Vagina (tissue), 2 donors: Measurements from ENCODE around the gene SNX1. TPM values are rescaled to one million over a fixed set of nuclear protein-coding genes. Genes with fewer than 3 reads are reported as not detected.

Source experiments
- DNase-seq, 2 donors: peaks; one replicate each; pipeline ENCODE4 v3.0.0-alpha.2; 2017; ENCODE audit errors: extremely low spot score in 2 of 2
- H3K27ac ChIP-seq: fragments of 200-600 bp; sonication (generic); one replicate; pipeline ENCODE4 v1.5.1; 2019
- H3K27me3 ChIP-seq: fragments of 200-600 bp; sonication (generic); one replicate; pipeline ENCODE4 v1.5.1; 2019
- H3K36me3 ChIP-seq, 2 donors: fragments of 200-600 bp; sonication (generic); one replicate each; pipeline ENCODE4 v1.5.1; 2017 to 2019
- H3K4me1 ChIP-seq: fragments of 200-600 bp; sonication (generic); one replicate; pipeline ENCODE4 v1.5.1; 2019
- H3K4me3 ChIP-seq, 2 donors: fragments of 200-600 bp; sonication (generic); 1 replicate in 1 of 2; 2 replicates in 1 of 2; pipeline ENCODE4 v1.5.1; 2016 to 2019
- H3K9me3 ChIP-seq: fragments of 200-600 bp; sonication (generic); one replicate; pipeline ENCODE4 v1.5.1; 2019
- POLR2A ChIP-seq, 2 donors: fragments of 450-650 bp; IDR thresholded peaks; one replicate each; pipeline ENCODE4 v1.6.1; 2017; ENCODE audit warnings: antibody characterized with exemption in 2 of 2, mild to moderate bottlenecking in 2 of 2, moderate library complexity in 2 of 2
- POLR2AphosphoS5 ChIP-seq, 2 donors: sonication (generic); formaldehyde crosslinking; IDR thresholded peaks; one replicate each; pipeline ENCODE4 v1.9.0; 2017; ENCODE audit warnings: antibody characterized with exemption in 2 of 2, mild to moderate bottlenecking in 2 of 2, low read depth in 1 of 2; ENCODE audit not compliant: insufficient read depth in 1 of 2
- intact Hi-C: fragments of 100-400 bp; cut with DNase I; formaldehyde crosslinking; loops from one replicate; pipeline ENCODE4 v1.15.1; 2023
- total RNA-seq: library from RNA; depleted of rRNA; stranded (reverse); fragments of >200 nt; gene quantifications from one replicate; pipeline ENCODE4 v1.2.3, GENCODE V29; 2016
- TF ChIP-seq, protein P1 (sequence below), 3 experiments: fragments of 450-650 bp in 2 of 3; fragments of 200-600 bp in 1 of 3; sonication (generic) in 1 of 3; IDR thresholded peaks; one replicate each; pipeline ENCODE4 v1.5.1; 2017 to 2019; ENCODE audit warnings: antibody characterized with exemption in 3 of 3, mild to moderate bottlenecking in 2 of 3, moderate library complexity in 2 of 3

SNX1 gene
- total RNA-seq, 1 donor from 2014 or later: 92.8 TPM

DNA sequence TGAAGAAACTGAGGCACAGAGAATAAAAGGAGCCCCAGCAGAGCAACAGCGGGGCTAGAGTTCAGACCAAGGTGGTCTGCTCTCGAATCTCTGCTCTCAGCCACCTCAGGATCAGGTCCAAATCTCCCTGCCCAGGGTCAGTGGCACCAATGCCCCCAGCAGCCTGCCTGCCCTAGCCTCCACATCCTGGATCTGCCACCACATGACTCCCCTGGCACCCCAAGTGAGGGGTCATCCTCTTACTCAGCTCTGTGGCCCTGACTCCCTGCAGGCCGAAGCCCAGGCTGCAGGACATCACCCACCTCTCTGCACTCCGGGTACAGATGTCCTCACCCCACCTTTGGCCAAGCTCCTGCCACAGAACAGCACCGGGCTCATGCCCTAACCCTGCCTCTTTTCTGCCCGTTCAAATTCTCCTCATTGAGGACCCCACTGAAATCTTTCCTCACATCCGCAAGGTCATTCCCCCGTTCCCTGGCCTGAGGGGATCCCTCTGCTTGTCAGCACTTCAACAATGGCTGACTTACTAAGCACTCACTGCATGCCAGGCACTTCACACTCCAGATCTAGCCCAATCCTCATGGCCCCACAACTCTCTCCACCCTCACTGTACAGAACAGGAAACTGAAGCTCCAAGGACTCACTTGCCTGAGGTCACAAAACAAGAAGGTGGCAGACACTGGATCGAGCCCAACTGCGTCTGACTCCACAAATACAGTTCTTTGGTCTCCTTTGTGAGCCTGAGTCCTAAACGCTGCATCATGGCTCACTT, 62.8 kb downstream of the SNX1 start:
- DNase-seq: no peak
- no peaks in the 10 kb centered on the region for H3K27me3 ChIP-seq
- peaks cover 0 to 67% of the 10 kb centered on the region in 2 donors for H3K36me3 ChIP-seq
- peaks cover 51% of the 10 kb centered on the region for H3K4me1 ChIP-seq
- H3K27ac ChIP-seq: no peak overlapping the region
- TF ChIP-seq POLR2A (IDR thresholded peaks at IDR 0.05): no peak
- H3K4me3 ChIP-seq: no peak overlapping the region
- no peaks in the 10 kb centered on the region for H3K9me3 ChIP-seq
- intact Hi-C loops: loop anchor here (10.0 kb wide), 1 partner anchor 64 kb away; the partner anchor contains the start of genes CIAO2A and SNX1

DNA sequence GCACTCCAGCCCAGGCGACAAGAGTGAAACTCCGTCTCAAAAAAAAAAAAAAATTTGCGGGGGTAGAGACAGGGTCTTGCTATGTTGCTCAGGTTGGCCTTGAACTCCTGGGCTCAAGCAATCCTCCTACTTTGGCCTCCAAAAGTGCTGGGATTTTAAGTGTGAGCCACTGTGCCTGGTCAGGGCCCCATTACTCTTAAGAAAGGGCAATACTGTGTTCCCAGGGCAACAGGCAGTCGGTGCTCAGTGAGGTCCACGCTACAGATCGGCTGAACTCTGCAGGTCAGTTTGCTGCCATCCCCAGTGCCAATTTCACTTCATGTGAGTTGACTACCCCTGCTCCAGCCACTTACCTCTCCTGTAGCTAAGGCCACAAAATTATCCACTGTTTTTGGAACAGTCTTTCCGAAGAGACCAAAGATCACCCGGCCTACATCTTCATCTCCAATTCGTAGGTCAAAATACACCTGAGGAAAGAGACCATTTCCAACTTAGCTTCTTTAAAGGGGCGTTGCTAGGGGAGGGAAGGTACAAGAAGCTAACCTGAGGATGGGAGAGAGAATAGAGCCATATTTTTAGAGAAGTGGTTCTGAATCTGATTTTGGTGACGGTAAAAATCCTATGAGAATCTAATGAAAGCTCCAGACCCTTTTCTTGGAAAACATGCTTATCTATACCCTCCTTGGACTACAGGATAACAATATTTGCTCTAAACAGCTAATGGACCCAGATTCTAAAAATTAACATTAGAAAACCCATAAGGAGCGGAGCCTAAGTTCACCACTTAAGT, 66.1 kb downstream of the SNX1 start:
- no peaks in the 10 kb centered on the region for H3K9me3 ChIP-seq
- H3K4me3 ChIP-seq: peak overlapping the region; percentile 75 to 78
- H3K4me1 ChIP-seq: peaks cover 42% of the 10 kb centered on the region
- no peaks in the 10 kb centered on the region for H3K27me3 ChIP-seq
- TF ChIP-seq POLR2AphosphoS5 (IDR thresholded peaks at IDR 0.05; ENCODE audit: insufficient read depth in 1 of 2, low read depth in 1 of 2): no peak
- TF ChIP-seq, protein P1, sequence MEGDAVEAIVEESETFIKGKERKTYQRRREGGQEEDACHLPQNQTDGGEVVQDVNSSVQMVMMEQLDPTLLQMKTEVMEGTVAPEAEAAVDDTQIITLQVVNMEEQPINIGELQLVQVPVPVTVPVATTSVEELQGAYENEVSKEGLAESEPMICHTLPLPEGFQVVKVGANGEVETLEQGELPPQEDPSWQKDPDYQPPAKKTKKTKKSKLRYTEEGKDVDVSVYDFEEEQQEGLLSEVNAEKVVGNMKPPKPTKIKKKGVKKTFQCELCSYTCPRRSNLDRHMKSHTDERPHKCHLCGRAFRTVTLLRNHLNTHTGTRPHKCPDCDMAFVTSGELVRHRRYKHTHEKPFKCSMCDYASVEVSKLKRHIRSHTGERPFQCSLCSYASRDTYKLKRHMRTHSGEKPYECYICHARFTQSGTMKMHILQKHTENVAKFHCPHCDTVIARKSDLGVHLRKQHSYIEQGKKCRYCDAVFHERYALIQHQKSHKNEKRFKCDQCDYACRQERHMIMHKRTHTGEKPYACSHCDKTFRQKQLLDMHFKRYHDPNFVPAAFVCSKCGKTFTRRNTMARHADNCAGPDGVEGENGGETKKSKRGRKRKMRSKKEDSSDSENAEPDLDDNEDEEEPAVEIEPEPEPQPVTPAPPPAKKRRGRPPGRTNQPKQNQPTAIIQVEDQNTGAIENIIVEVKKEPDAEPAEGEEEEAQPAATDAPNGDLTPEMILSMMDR (IDR thresholded peaks at IDR 0.05): no peak
- TF ChIP-seq POLR2A (IDR thresholded peaks at IDR 0.05): no peak
- intact Hi-C loops: loop anchor here (10.0 kb wide), 1 partner anchor 193 kb away; the partner anchor contains the start of gene CSNK1G1
- peaks cover 0 to 47% of the 10 kb centered on the region in 2 donors for H3K36me3 ChIP-seq
- peak overlapping the region; percentile 73 for H3K27ac ChIP-seq
- DNase-seq: no peak

DNA sequence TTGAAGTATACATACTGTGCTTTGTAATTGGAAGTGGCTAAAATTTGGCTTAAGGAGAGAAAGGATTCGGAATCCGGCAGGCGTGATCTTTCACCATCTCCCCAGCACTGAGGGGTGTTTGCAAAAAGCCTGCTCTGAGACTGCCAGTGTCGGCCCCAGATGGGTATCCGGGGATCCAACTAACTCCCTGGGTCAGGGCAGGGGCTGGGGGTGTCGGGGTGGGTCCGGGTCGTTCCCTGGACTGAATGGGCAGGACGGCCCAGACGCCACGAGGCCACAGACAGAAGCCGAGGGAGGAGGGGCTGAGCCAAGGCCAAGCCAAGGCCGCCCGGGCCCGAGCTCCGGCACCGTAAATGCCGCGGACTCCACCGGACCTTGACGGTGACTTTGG, 66.7 kb downstream of the SNX1 start:
- no peak for TF ChIP-seq POLR2A (IDR thresholded peaks at IDR 0.05)
- TF ChIP-seq, protein P1 (IDR thresholded peaks at IDR 0.05): no peak
- TF ChIP-seq POLR2AphosphoS5 (IDR thresholded peaks at IDR 0.05; ENCODE audit: insufficient read depth in 1 of 2, low read depth in 1 of 2): no peak
- DNase-seq: no peak
- H3K27me3 ChIP-seq: no peaks in the 10 kb centered on the region
- H3K4me3 ChIP-seq: peak overlapping the region; percentile 75 to 78
- H3K27ac ChIP-seq: peak overlapping the region; percentile 73
- intact Hi-C loops: loop anchor here (10.0 kb wide), 1 partner anchor 192 kb away; the partner anchor contains the start of gene CSNK1G1
- H3K9me3 ChIP-seq: no peaks in the 10 kb centered on the region
- peaks cover 42% of the 10 kb centered on the region for H3K4me1 ChIP-seq
- H3K36me3 ChIP-seq: peaks cover 0 to 41% of the 10 kb centered on the region in 2 donors

DNA sequence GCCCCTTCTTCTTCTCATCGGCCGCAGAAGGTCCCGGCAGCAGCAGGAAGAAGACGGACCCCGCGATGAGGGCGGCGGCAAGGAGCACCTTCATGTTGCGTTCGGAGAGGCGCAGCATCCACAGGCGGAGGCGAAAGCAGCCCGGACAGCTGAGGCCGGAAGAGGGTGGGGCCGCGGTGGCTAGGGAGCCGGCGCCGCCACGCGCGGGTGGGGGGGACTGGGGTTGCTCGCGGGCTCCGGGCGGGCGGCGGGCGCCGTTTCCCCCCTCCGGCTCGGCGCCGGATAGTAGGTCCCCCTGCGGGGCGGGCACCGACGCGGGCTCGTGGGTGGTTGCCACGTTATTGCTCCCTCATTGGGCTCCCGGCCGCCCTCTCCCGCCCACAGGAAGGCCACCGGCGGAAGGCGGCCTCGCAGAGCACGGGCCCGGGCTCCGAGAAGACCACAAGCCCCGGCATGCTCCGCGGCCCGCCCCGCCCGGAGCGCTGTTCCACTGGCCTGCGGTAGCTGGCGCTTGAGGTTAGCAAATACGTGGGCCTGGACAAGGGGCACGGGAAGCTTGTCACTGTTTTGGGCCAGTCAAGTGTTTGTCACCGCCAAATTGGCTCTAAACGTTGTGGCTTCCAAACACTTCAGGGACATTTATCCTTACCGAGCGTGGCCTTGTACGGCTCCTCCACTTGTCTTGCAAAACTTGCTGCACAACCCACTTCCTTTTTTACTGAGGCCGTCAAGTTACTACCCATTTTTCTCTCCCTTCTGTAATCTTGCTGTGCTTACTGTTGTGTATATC, 67.3 kb downstream of the SNX1 start, which contains the start of gene PPIB:
Gene PPIB (minus strand): TSS at position 154 of the 790 bp plus-strand sequence. CDS start 36 bp downstream, at position 118.
- Histone ChIP-seq H3K4me3 (peak within 1 kb of the TSS; percentile 75 to 78), H3K27ac (peak within 1 kb of the TSS; percentile 74), H3K27me3 (no peaks in the 10 kb centered on the region), H3K4me1 (peaks cover 42% of the 10 kb centered on the region), H3K9me3 (no peaks in the 10 kb centered on the region), H3K36me3 (peaks cover 0 to 35% of the 10 kb centered on the region in 2 donors)
- intact Hi-C loops: loop anchor here (10.0 kb wide), 1 partner anchor 192 kb away; the partner anchor contains the start of gene CSNK1G1
- peak in 1 of 2 donors; percentile 97 for DNase-seq
- peak; percentile 83 to 90 for TF ChIP-seq POLR2AphosphoS5 (IDR thresholded peaks at IDR 0.05; ENCODE audit: insufficient read depth in 1 of 2, low read depth in 1 of 2)
- TF ChIP-seq, protein P1 (IDR thresholded peaks at IDR 0.05): peak in 2 of 3 experiments; percentile 12 to 17
- TF ChIP-seq POLR2A (IDR thresholded peaks at IDR 0.05): peak in 1 of 2 donors; percentile 69
